Measurements from ENCODE around the gene DNAJB13.
"Not testable (repeated sequence)": the region's sequence is repeated elsewhere in the genome, so short reads cannot be mapped to it uniquely, and the experiment has no call there.

Gene DNAJB13

GRCh38 chr11:73950869-73951710 lies at the start of gene DNAJB13:
TSS of gene DNAJB13 (plus strand) at chr11:73951026. CDS start at chr11:73951070, 44 bp downstream.
- DNase-seq = peak; percentile 47

DNA sequence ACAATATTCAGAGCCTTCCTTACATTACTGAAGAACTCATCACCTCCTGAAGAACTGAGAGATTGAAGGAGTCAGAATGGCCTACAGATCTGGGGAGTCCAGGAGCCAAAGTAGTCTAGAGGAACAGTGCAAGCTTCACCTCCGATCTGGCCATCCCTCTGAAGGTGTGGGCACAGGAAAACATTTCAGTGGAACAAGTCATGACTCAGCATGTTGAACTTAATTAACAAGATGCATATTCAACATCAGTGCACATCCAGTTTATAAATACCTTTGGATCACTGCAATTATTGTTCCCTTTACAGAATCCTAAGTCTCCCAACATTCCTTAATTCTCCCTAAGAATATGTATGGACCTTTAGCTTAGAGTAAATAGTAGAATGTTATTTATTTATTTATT lies 48.5 kb upstream of the DNAJB13 start:
- DNase-seq = no peak

GRCh38 chr11:73907191-73907590 lies 43.6 kb upstream of the DNAJB13 start:
- no peak for DNase-seq

- DNase-seq = no peak
Observed at GRCh38 chr11:73912026-73912425, 38.8 kb upstream of the DNAJB13 start.

GRCh38 chr11:73913472-73913871 lies 37.4 kb upstream of the DNAJB13 start:
- no peak for DNase-seq

DNA sequence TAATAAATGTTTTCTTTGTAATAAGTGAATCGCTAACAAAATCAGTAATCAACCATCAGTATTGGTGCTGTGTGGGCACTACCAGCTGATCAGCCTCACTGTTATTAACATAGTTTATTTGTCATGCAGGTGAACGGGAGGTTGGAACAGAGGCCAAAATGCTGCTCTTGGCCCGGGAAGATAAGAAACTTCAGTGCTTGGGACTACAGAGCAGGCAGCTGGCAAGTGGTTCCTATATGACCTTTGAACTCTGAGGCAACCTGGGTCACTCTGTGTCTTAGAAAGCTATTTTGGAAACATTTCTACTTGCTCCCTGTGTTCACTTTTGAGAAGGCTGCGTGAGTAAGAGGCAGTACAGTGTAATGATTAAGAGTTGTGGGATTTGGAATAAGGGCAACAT lies 36.5 kb upstream of the DNAJB13 start:
- DNase-seq = no peak

- DNase-seq = no peak
Observed at GRCh38 chr11:73916435-73916834, 34.4 kb upstream of the DNAJB13 start.

DNA sequence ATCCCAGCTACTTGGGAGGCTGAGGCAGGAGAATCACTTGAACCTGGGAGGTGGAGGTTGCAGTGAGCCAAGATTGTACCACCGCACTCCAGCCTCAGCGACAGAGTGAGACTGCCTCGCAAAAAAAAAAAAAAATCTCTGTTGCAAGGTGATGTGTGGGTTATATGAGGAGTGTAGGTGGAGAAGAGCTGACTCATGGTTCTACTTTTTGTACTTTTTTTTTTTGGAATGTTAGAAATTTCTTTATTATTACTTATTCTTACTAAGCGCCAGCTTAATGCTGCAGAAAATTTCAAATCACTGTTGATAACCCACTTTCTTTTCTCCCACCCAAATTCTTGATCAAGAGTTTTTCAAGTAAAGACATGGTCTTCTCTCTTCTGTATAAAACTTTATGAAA lies 29.6 kb upstream of the DNAJB13 start:
- DNase-seq = no peak

DNA sequence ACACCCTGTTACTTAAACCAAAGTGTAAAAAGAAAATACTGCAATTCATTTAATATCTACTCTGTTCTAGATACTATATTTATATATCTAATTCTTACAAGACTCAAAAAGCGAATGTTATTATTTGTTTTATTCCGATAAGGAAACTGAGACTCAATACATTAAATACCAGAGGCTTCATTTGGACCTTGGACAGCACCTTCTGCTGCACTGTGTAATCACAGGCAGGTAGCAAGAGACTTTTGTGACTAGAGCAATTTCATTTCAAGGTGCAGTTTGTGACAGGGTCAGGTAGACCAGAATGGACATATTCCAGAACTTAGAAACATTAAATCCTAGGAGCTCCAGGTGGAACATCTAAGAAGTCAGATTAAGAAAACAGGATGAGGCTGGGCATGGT lies 21.4 kb upstream of the DNAJB13 start:
- no peak for DNase-seq

DNA sequence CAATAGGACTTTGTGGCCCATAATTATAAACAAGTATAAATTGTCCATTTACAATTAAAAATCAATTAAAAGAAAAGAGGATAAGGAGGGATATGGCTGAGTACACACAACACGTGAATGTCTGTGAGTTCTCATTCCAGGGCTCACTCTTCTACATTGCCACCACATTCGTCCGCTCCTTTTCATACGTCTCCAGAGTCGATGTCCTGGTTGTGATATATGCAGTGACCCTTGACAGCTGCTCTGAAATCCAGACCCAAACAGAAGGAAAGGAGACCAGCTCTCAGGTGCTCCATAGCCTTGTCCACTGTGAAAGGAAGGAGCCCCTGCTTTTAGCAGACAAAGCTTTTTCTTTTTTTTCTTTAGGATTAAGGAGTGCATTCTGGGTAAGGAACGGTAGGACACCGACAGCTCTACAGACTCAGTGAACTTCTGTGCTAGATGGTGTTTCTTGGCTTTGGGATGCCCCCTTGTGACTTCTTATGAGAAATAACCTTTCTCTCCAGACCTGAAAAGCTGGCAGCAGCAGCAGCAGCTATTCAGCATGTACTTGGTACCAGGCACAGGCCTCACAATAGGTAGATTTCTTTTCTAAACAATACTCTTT lies 19.7 kb upstream of the DNAJB13 start:
- peak; percentile 60 for DNase-seq

DNA sequence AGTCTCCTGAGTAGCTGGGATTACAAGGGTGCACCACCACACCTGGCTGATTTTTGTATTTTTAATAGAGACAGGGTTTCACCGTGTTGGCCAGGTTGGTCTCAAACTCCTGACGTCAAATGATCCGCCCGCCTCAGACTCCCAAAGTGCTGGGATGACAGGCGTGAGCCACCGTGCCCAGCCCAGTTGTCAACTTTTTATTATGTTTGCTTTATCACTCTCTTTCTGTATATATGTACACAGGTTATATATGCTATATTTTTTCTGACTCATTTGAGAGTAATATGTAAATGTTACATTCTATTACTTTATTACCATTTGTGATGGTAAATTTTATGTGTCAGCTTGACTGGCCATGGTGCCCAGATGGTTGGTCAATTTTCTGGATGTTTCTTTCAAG lies 18.9 kb upstream of the DNAJB13 start:
- no peak for DNase-seq

GRCh38 chr11:73932781-73933180 lies 18.0 kb upstream of the DNAJB13 start:
- no peak for DNase-seq

- not testable (repeated sequence) for DNase-seq
Observed at GRCh38 chr11:73936047-73936446, 14.8 kb upstream of the DNAJB13 start.

- DNase-seq = peak; percentile 61
Observed at GRCh38 chr11:73939096-73939495, 11.7 kb upstream of the DNAJB13 start.

- no peak for DNase-seq
Observed at GRCh38 chr11:73940801-73941570, 9.8 kb upstream of the DNAJB13 start.

DNA sequence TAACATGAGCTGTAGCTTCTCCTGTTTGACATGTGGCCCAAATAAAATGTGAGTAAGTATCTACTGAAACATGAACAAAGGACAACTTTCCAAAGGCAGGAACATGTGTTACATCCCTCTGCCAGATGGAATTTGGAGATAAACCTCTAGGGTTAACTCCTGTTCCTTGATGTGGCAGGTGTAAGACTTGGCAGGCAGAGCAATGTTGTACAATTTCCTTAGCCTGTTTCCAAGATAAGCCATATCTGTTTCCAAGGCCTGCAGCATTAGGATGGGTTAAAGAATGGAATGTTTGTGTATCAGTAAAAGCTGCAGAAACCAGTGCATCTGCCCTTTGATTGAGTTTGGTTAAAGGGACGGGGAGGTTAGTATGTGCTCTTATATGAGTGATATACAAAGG lies 8.8 kb upstream of the DNAJB13 start:
- no peak for DNase-seq

GRCh38 chr11:73944085-73944484 lies 6.7 kb upstream of the DNAJB13 start:
- no peak for DNase-seq

DNA sequence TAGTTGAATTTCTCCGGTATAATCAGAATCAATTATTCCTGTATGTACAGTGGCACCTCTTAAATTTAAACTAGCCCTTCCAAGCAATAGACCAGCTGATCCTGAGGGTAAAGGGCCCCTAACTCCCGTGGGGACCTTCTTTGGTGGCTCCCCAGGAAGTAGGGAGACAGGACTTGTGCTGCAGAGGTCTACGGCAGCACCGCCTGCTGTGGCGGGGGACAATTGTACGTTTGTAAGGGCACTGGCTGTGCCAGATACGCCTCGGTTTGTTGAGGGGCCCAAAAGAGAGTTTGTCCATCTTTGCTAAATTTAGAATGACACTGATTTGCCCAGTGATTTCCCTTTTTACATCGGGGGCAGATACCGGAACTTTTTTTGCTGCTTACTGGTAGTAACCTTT lies 5.9 kb upstream of the DNAJB13 start:
- DNase-seq = no peak

DNA sequence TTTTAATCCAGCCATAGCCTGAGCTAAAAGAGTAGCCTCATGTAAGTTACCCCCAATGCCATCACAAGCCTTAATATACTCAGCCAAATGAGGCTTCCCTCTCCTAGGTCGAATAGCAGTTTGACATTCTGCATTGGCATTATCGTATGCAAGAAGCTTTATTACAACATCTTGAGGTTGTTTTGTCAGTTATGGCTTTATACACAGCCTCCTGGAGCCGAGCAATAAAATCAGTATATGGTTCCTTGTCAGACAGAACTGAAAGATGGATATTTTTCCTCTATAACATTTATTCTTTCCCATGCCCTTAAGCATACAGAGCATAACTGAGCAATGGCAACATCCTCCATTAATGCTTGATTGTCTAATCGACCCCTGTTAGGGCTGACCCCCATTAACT lies 5.4 kb upstream of the DNAJB13 start:
- no peak for DNase-seq

- DNase-seq = peak; percentile 48
Observed at GRCh38 chr11:73946798-73947458, 3.9 kb upstream of the DNAJB13 start.

DNA sequence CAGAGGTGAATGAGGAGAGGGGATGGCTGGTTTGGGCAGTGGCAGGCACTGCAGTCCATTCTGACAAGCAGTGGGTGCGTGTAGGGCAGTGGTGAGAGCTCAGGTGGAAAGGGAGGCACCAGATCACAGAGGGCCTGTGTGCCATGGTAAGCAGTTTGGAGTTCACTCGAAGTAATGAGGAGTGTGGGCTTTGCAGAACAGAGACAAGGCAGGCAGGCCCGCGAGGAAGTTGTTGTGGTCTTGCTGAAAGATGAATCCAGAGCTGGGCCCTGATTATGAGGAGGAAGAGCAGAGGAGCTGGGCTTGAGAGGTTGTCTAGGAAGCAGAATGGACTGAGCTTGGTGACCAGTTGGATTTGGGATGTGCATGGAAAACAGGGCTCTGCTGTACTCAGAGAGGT lies 1.6 kb upstream of the DNAJB13 start:
- no peak for DNase-seq

- DNase-seq = no peak
Observed at GRCh38 chr11:73949912-73950311, 914 bp upstream of the DNAJB13 start.

DNA sequence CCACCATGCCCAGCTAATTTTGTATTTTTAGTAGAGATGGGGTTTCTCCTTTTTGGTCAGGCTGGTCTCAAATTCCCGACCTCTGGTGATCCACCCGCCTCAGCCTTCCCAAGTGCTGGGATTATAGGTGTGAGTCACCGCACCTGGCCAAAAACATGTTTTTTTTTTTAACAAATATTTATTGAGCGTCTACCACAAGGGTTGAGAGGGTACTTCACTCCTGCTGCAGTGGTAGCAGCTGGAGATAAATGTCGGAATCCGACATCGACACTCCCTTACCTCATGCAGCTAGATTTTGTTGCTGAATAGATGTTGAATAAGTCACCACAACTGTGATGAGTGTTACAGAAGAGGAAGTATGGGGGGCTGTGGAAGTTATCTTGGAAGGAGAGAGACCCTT lies 971 bp downstream of the DNAJB13 start:
- peak; percentile 93 for DNase-seq

All from DMS79 (cell line).